OCI-LY1 (cell line): ENCODE measurements around the gene FTL.
A peak's percentile ranks its signal among the peaks of the same experiment; 100 is the strongest.

Experiments used
- H2AFZ ChIP-seq: fragments of 200-600 bp; sonication (generic), shearing (Covaris generic); 2 replicates; pipeline ENCODE4 v1.6.0; 2014; ENCODE audit warnings: antibody characterized with exemption, mild to moderate bottlenecking, low read length
- H3F3A ChIP-seq: fragments of 200-600 bp; sonication (generic), shearing (Covaris generic); 2 replicates; pipeline ENCODE4 v1.6.0; 2014; ENCODE audit warnings: mild to moderate bottlenecking, antibody characterized with exemption, low read length, moderate library complexity; ENCODE audit not compliant: insufficient read depth
- H3K27ac ChIP-seq: fragments of 200-600 bp; sonication (generic); 2 replicates; pipeline ENCODE4 v1.5.1; 2014; ENCODE audit warnings: low read length, mixed run types, mild to moderate bottlenecking, low read depth; ENCODE audit not compliant: poor library complexity, severe bottlenecking
- H3K27me3 ChIP-seq: fragments of 200-600 bp; sonication (generic); 2 replicates; pipeline ENCODE4 v1.6.0; 2014; ENCODE audit warnings: antibody characterized with exemption, mild to moderate bottlenecking, low read length, moderate library complexity; ENCODE audit not compliant: insufficient read depth
- H3K36me3 ChIP-seq: fragments of 200-600 bp; sonication (generic); 2 replicates; pipeline ENCODE4 v1.6.1; 2014; ENCODE audit warnings: mild to moderate bottlenecking, antibody characterized with exemption, low read length, moderate library complexity, mixed read lengths; ENCODE audit not compliant: insufficient read depth
- H3K4me1 ChIP-seq: fragments of 200-600 bp; sonication (generic); 2 replicates; pipeline ENCODE4 v1.5.1; 2014; ENCODE audit warnings: mild to moderate bottlenecking, low read length, moderate library complexity; ENCODE audit not compliant: insufficient read depth, severe bottlenecking
- H3K4me2 ChIP-seq: fragments of 200-600 bp; sonication (generic), shearing (Covaris generic); 2 replicates; pipeline ENCODE4 v1.6.1; 2014; ENCODE audit warnings: low read length
- H3K4me3 ChIP-seq: fragments of 200-600 bp; sonication (generic); 2 replicates; pipeline ENCODE4 v1.5.1; 2014; ENCODE audit warnings: low read length, low read depth, mild to moderate bottlenecking, mixed read lengths; ENCODE audit not compliant: poor library complexity, severe bottlenecking
- H3K79me2 ChIP-seq: fragments of 200-600 bp; shearing (Covaris generic); 2 replicates; pipeline ENCODE4 v1.6.1; 2016; ENCODE audit warnings: mixed run types, low read length, mixed read lengths; ENCODE audit not compliant: insufficient read depth
- H3K9ac ChIP-seq: fragments of 200-600 bp; sonication (generic), shearing (Covaris generic); 2 replicates; pipeline ENCODE4 v1.6.1; 2014; ENCODE audit warnings: mild to moderate bottlenecking, low read length, mixed read lengths
- H3K9me2 ChIP-seq: fragments of 200-600 bp; sonication (generic), shearing (Covaris generic); 2 replicates; pipeline ENCODE4 v1.6.1; 2014; ENCODE audit warnings: low read depth, mild to moderate bottlenecking, low read length, mixed read lengths
- H3K9me3 ChIP-seq: fragments of 200-600 bp; shearing (Covaris generic); 2 replicates; pipeline ENCODE4 v1.6.1; 2014; ENCODE audit warnings: low read length, mixed read lengths
- H4K20me1 ChIP-seq: fragments of 200-600 bp; sonication (generic), shearing (Covaris generic); 2 replicates; pipeline ENCODE4 v1.6.0; 2016; ENCODE audit warnings: mild to moderate bottlenecking, low read length; ENCODE audit not compliant: insufficient read depth
- CTCF ChIP-seq: fragments of 200-600 bp; sonication (generic), shearing (Covaris generic); IDR thresholded peaks from 2 replicates; pipeline ENCODE4 v1.5.1; 2017; ENCODE audit warnings: mild to moderate bottlenecking, antibody characterized with exemption, low read length, moderate library complexity, mixed read lengths
- EZH2 ChIP-seq: fragments of 200-600 bp; sonication (generic), shearing (Covaris generic); IDR thresholded peaks from 2 replicates; pipeline ENCODE4 v1.8.0; 2017; ENCODE audit warnings: borderline replicate concordance, mixed run types, mild to moderate bottlenecking, antibody characterized with exemption, low read length, moderate library complexity, mixed read lengths

Gene FTL

DNA sequence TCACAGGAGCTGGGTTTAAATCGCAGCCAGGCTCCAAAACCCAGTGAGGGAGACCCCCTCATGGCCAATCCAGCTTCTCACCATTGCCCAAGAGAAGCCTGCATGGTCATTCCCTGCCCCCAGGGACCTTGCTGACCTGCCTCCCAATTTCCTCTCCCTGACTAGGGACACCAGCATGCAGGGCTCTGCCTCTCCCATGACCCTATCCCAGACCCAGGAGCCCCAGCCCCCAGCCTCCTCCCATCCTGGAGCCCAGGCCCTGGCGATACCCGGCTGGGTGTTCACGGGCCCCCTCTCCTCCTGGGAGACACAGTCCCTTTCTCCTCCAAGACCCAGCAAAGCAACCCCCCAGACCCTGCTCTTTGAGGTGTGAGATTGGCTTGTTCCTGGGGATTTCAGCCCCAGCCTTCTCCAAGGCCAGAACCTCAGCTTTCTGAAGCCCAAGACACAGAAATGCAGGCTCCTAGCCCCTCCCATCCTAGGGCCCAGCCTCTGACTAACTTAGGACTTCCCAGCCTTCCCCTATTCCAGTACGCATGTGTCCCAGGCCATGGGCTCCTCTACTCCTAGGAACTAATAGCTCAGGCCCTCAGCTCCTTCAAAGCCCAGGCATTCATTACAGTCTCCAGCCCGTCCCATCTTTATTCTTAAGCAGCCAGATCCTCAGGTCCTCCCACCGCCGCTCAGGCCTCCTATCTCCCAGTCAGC, 26.9 kb downstream of the FTL start:
- no peak for TF ChIP-seq EZH2
- no peak for TF ChIP-seq CTCF
- H2AFZ ChIP-seq: no peak overlapping the region

GRCh38 chr19:48992581-48993174, 27.6 kb downstream of the FTL start:
- Histone ChIP-seq H2AFZ (no peak overlapping the region), H3K79me2 (peaks cover 27% of the 10 kb centered on the region), H3K9me2 (no peaks in the 10 kb centered on the region), H3K4me2 (peak overlapping the region; percentile 88), H3K27ac (peak overlapping the region; percentile 37), H3K27me3 (no peaks in the 10 kb centered on the region), H3K4me1 (peaks cover 27% of the 10 kb centered on the region), H4K20me1 (no peaks in the 10 kb centered on the region), H3F3A (no peaks in the 10 kb centered on the region), H3K9me3 (no peaks in the 10 kb centered on the region), H3K9ac (peak overlapping the region; percentile 93), H3K36me3 (peaks cover 11% of the 10 kb centered on the region; the same call in 1 of the 2 replicates), H3K4me3 (peak overlapping the region; percentile 99)
- no peak for TF ChIP-seq EZH2
- no peak for TF ChIP-seq CTCF

More for the DNA sequence above, 26.9 kb downstream of the FTL start:
- Histone ChIP-seq H3F3A (no peaks in the 10 kb centered on the region), H3K27me3 (no peaks in the 10 kb centered on the region), H3K27ac (no peak overlapping the region), H3K4me3 (peak overlapping the region; percentile 99), H3K36me3 (peaks cover 14% of the 10 kb centered on the region; the same call in 1 of the 2 replicates), H4K20me1 (no peaks in the 10 kb centered on the region), H3K9me3 (no peaks in the 10 kb centered on the region), H3K9ac (peak overlapping the region; percentile 93), H3K4me2 (peak overlapping the region; percentile 88), H3K9me2 (no peaks in the 10 kb centered on the region), H3K4me1 (peaks cover 34% of the 10 kb centered on the region), H3K79me2 (peaks cover 27% of the 10 kb centered on the region)

GRCh38 chr19:48993175-48994034, 28.3 kb downstream of the FTL start, which contains the start of the genes GYS1 and RUVBL2:
TSS of gene GYS1 (minus strand) at chr19:48993309. CDS start at chr19:48993112, 197 bp downstream.
TSS of gene RUVBL2 (plus strand) at chr19:48993887. CDS start at chr19:48993912, 25 bp downstream.
- Histone ChIP-seq H3K9me2 (no peaks in the 10 kb centered on the region), H3K36me3 (peaks cover 5% of the 10 kb centered on the region; the same call in 1 of the 2 replicates), H3K4me2 (peak within 1 kb of the TSS; percentile 100), H2AFZ (no peak within 1 kb of the TSS), H3F3A (no peaks in the 10 kb centered on the region), H3K4me3 (peak within 1 kb of the TSS; percentile 99), H3K27ac (peak within 1 kb of the TSS; percentile 87), H4K20me1 (no peaks in the 10 kb centered on the region), H3K9ac (peak within 1 kb of the TSS; percentile 98), H3K27me3 (no peaks in the 10 kb centered on the region), H3K79me2 (peaks cover 27% of the 10 kb centered on the region), H3K9me3 (no peaks in the 10 kb centered on the region), H3K4me1 (peaks cover 23% of the 10 kb centered on the region)
- TF ChIP-seq CTCF (peak; percentile 82), EZH2 (no peak)
